ENCODE results near the gene PPFIBP2. TPM values are rescaled to one million over a fixed set of nuclear protein-coding genes. Genes with fewer than 3 reads are reported as not detected.

The PPFIBP2 gene
- total RNA-seq, 4 donors from 2014 or later, result 8.0 to 26.5 (median 11.3) TPM

- Histone ChIP-seq H3K4me3 (no peak overlapping the region), H3K9me3 (peaks cover 0 to 4% (median 0%) of the 10 kb centered on the region in 3 donors), H3K27ac (no peak overlapping the region), H3K4me1 (no peaks in the 10 kb centered on the region), H3K36me3 (peaks cover 0 to 16% of the 10 kb centered on the region in 2 donors), H3K27me3 (peaks cover 6% of the 10 kb centered on the region)
- no peak for TF ChIP-seq CTCF (IDR thresholded peaks at IDR 0.05)
- TF ChIP-seq POLR2A (IDR thresholded peaks at IDR 0.05), result no peak
- no peak for TF ChIP-seq POLR2AphosphoS5 (IDR thresholded peaks at IDR 0.05)
- no peak for TF ChIP-seq EP300 (IDR thresholded peaks at IDR 0.05)
- 100% methylated on average over 1 of the region's 7 CpGs; no CpG with 5 or more reads in 1 of the 2 donors for WGBS, 2 donors (ENCODE audit: low coverage in 1 of 2)
- no peak for ATAC-seq
These were observed 152.6 kb downstream of the PPFIBP2 start for GRCh38 chr11:7666292-7666866.

GRCh38 chr11:7667460-7667859 lies 153.7 kb downstream of the PPFIBP2 start:
- H3K4me1 ChIP-seq, result no peaks in the 10 kb centered on the region
- peaks cover 17% of the 10 kb centered on the region for H3K27me3 ChIP-seq
- no peak for ATAC-seq
- no CpG with 5 or more reads among the region's 2 CpGs for WGBS, 2 donors (ENCODE audit: low coverage in 1 of 2)
- no peak overlapping the region for H3K4me3 ChIP-seq
- peaks cover 0 to 4% (median 0%) of the 10 kb centered on the region in 3 donors for H3K9me3 ChIP-seq
- no peak overlapping the region for H3K27ac ChIP-seq
- no peak for TF ChIP-seq POLR2A (IDR thresholded peaks at IDR 0.05)
- no peak for TF ChIP-seq CTCF (IDR thresholded peaks at IDR 0.05)
- TF ChIP-seq EP300 (IDR thresholded peaks at IDR 0.05), result no peak
- no peak for TF ChIP-seq POLR2AphosphoS5 (IDR thresholded peaks at IDR 0.05)
- H3K36me3 ChIP-seq, result peaks cover 0 to 16% of the 10 kb centered on the region in 2 donors

- 61 to 72% methylated on average over 5 to 7 of the region's 7 CpGs for WGBS, 2 donors (ENCODE audit: low coverage in 1 of 2)
- no peak for ATAC-seq
- Histone ChIP-seq H3K27me3 (peaks cover 27% of the 10 kb centered on the region), H3K4me1 (peaks cover 0 to 10% (median 3%) of the 10 kb centered on the region in 3 donors), H3K36me3 (peaks cover 0 to 16% of the 10 kb centered on the region in 2 donors), H3K4me3 (no peak overlapping the region), H3K27ac (no peak overlapping the region), H3K9me3 (peaks cover 0 to under 1% (median 0%) of the 10 kb centered on the region in 3 donors)
- TF ChIP-seq EP300 (IDR thresholded peaks at IDR 0.05) (no peak), CTCF (IDR thresholded peaks at IDR 0.05) (no peak), POLR2AphosphoS5 (IDR thresholded peaks at IDR 0.05) (no peak), POLR2A (IDR thresholded peaks at IDR 0.05) (no peak)
These were observed 154.7 kb downstream of the PPFIBP2 start for GRCh38 chr11:7668464-7668863.

- peaks cover 0 to 16% of the 10 kb centered on the region in 2 donors for H3K36me3 ChIP-seq
- TF ChIP-seq EP300 (IDR thresholded peaks at IDR 0.05) (no peak), POLR2AphosphoS5 (IDR thresholded peaks at IDR 0.05) (no peak), POLR2A (IDR thresholded peaks at IDR 0.05) (no peak), CTCF (IDR thresholded peaks at IDR 0.05) (no peak)
- no peak for ATAC-seq
- H3K27ac ChIP-seq, result no peak overlapping the region
- WGBS, 2 donors (ENCODE audit: low coverage in 1 of 2), result 48 to 71% methylated on average over 2 to 4 of the region's 5 CpGs
- H3K9me3 ChIP-seq, result no peaks in the 10 kb centered on the region
- peaks cover 31% of the 10 kb centered on the region for H3K27me3 ChIP-seq
- H3K4me1 ChIP-seq, result peaks cover 0 to 14% (median 3%) of the 10 kb centered on the region in 3 donors
- H3K4me3 ChIP-seq, result no peak overlapping the region
These were observed 155.1 kb downstream of the PPFIBP2 start for GRCh38 chr11:7668911-7669310.

GRCh38 chr11:7670641-7671040 lies 156.8 kb downstream of the PPFIBP2 start:
- 54 to 55% methylated on average over 3 to 4 of the region's 4 CpGs for WGBS, 2 donors (ENCODE audit: low coverage in 1 of 2)
- Histone ChIP-seq H3K4me3 (no peak overlapping the region), H3K36me3 (peaks cover 0 to 7% of the 10 kb centered on the region in 2 donors), H3K9me3 (no peaks in the 10 kb centered on the region), H3K27me3 (peaks cover 49% of the 10 kb centered on the region), H3K4me1 (peaks cover 0 to 21% (median 3%) of the 10 kb centered on the region in 3 donors), H3K27ac (no peak overlapping the region)
- TF ChIP-seq EP300 (IDR thresholded peaks at IDR 0.05), result no peak
- ATAC-seq, result no peak
